Measurements from ENCODE around the gene IMMP2L.

IMMP2L gene

GRCh38 chr7:110889335-110889734 is 673.0 kb downstream of the IMMP2L start:
- no peaks in the 10 kb centered on the region for H3K27me3 Mint-ChIP-seq
- DNase-seq (no peak), ATAC-seq (replicated peaks) (no peak)
- no peak overlapping the region for H3K27ac Mint-ChIP-seq
- no peaks in the 10 kb centered on the region for H3K9me3 Mint-ChIP-seq
- no peak overlapping the region for H3K4me3 Mint-ChIP-seq
- no peaks in the 10 kb centered on the region for H3K4me1 Mint-ChIP-seq
- no peaks in the 10 kb centered on the region for H3K36me3 Mint-ChIP-seq

GRCh38 chr7:110888641-110889040 is 673.7 kb downstream of the IMMP2L start:
- Mint-ChIP-seq H3K4me3 (no peak overlapping the region), H3K27ac (no peak overlapping the region), H3K9me3 (no peaks in the 10 kb centered on the region), H3K36me3 (no peaks in the 10 kb centered on the region), H3K4me1 (no peaks in the 10 kb centered on the region), H3K27me3 (no peaks in the 10 kb centered on the region)
- no peak for DNase-seq
- ATAC-seq (replicated peaks), result no peak

GRCh38 chr7:110885474-110885873 is 676.8 kb downstream of the IMMP2L start:
- Mint-ChIP-seq H3K27ac (no peak overlapping the region), H3K9me3 (no peaks in the 10 kb centered on the region), H3K36me3 (no peaks in the 10 kb centered on the region), H3K27me3 (no peaks in the 10 kb centered on the region), H3K4me1 (no peaks in the 10 kb centered on the region), H3K4me3 (no peak overlapping the region)
- no peak for DNase-seq
- ATAC-seq (replicated peaks), result no peak

- ATAC-seq (replicated peaks), result no peak
- no peaks in the 10 kb centered on the region for H3K4me1 Mint-ChIP-seq
- no peak overlapping the region for H3K4me3 Mint-ChIP-seq
- no peaks in the 10 kb centered on the region for H3K27me3 Mint-ChIP-seq
- no peaks in the 10 kb centered on the region for H3K36me3 Mint-ChIP-seq
- no peaks in the 10 kb centered on the region for H3K9me3 Mint-ChIP-seq
- no peak for DNase-seq
- H3K27ac Mint-ChIP-seq, result no peak overlapping the region
Measured at GRCh38 chr7:110881721-110882120, 680.6 kb downstream of the IMMP2L start.

- Mint-ChIP-seq H3K27me3 (no peaks in the 10 kb centered on the region), H3K36me3 (no peaks in the 10 kb centered on the region), H3K27ac (no peak overlapping the region), H3K9me3 (no peaks in the 10 kb centered on the region), H3K4me3 (no peak overlapping the region), H3K4me1 (no peaks in the 10 kb centered on the region)
- DNase-seq (no peak), ATAC-seq (replicated peaks) (no peak)
Measured at GRCh38 chr7:110880971-110881370, 681.3 kb downstream of the IMMP2L start.

GRCh38 chr7:110877016-110877415 is 685.3 kb downstream of the IMMP2L start:
- DNase-seq (no peak), ATAC-seq (replicated peaks) (no peak)
- Mint-ChIP-seq H3K27ac (no peak overlapping the region), H3K4me3 (no peak overlapping the region), H3K36me3 (no peaks in the 10 kb centered on the region), H3K9me3 (no peaks in the 10 kb centered on the region), H3K27me3 (no peaks in the 10 kb centered on the region), H3K4me1 (no peaks in the 10 kb centered on the region)

- no peaks in the 10 kb centered on the region for H3K4me1 Mint-ChIP-seq
Measured at GRCh38 chr7:110875346-110875745, 686.9 kb downstream of the IMMP2L start.

GRCh38 chr7:110871856-110872255 is 690.4 kb downstream of the IMMP2L start:
- Mint-ChIP-seq H3K9me3 (peaks cover 0 to 3% of the 10 kb centered on the region in 2 donors), H3K36me3 (peaks cover 0 to 4% of the 10 kb centered on the region in 2 donors), H3K4me1 (no peaks in the 10 kb centered on the region), H3K4me3 (no peak overlapping the region), H3K27ac (no peak overlapping the region), H3K27me3 (no peaks in the 10 kb centered on the region)
- DNase-seq, result no peak
- no peak for ATAC-seq (replicated peaks)

More at GRCh38 chr7:110875346-110875745, 686.9 kb downstream of the IMMP2L start:
- H3K27me3 Mint-ChIP-seq, result no peaks in the 10 kb centered on the region
- H3K4me3 Mint-ChIP-seq, result no peak overlapping the region
- ATAC-seq (replicated peaks) (no peak), DNase-seq (no peak)
- H3K27ac Mint-ChIP-seq, result no peak overlapping the region
- no peaks in the 10 kb centered on the region for H3K36me3 Mint-ChIP-seq
- H3K9me3 Mint-ChIP-seq, result no peaks in the 10 kb centered on the region

GRCh38 chr7:110870926-110871325 is 691.4 kb downstream of the IMMP2L start:
- DNase-seq, result no peak
- Mint-ChIP-seq H3K4me1 (no peaks in the 10 kb centered on the region), H3K27me3 (no peaks in the 10 kb centered on the region), H3K4me3 (no peak overlapping the region), H3K36me3 (peaks cover 3 to 4% of the 10 kb centered on the region in 2 donors), H3K9me3 (peaks cover 0 to 3% of the 10 kb centered on the region in 2 donors), H3K27ac (no peak overlapping the region)
- ATAC-seq (replicated peaks), result no peak

GRCh38 chr7:110868458-110868857 is 693.8 kb downstream of the IMMP2L start:
- Mint-ChIP-seq H3K4me1 (no peaks in the 10 kb centered on the region), H3K36me3 (peaks cover 3 to 4% of the 10 kb centered on the region in 2 donors), H3K4me3 (no peak overlapping the region), H3K27me3 (no peaks in the 10 kb centered on the region), H3K27ac (no peak overlapping the region), H3K9me3 (peaks cover 0 to 3% of the 10 kb centered on the region in 2 donors)
- no peak for ATAC-seq (replicated peaks)
- DNase-seq, result no peak

- ATAC-seq (replicated peaks) (no peak), DNase-seq (no peak)
- H3K27ac Mint-ChIP-seq, result no peak overlapping the region
- peaks cover 0 to 3% of the 10 kb centered on the region in 2 donors for H3K9me3 Mint-ChIP-seq
- peaks cover 6 to 7% of the 10 kb centered on the region in 2 donors for H3K36me3 Mint-ChIP-seq
- H3K27me3 Mint-ChIP-seq, result no peaks in the 10 kb centered on the region
- no peaks in the 10 kb centered on the region for H3K4me1 Mint-ChIP-seq
- H3K4me3 Mint-ChIP-seq, result no peak overlapping the region
Measured at GRCh38 chr7:110867771-110868170, 694.5 kb downstream of the IMMP2L start.

GRCh38 chr7:110863258-110863657 is 699.0 kb downstream of the IMMP2L start:
- H3K27ac Mint-ChIP-seq, result no peak overlapping the region
- ATAC-seq (replicated peaks) (no peak), DNase-seq (no peak)
- H3K4me1 Mint-ChIP-seq, result no peaks in the 10 kb centered on the region
- peaks cover 0 to 3% of the 10 kb centered on the region in 2 donors for H3K9me3 Mint-ChIP-seq
- H3K36me3 Mint-ChIP-seq, result peaks cover 6 to 8% of the 10 kb centered on the region in 2 donors
- H3K27me3 Mint-ChIP-seq, result no peaks in the 10 kb centered on the region
- no peak overlapping the region for H3K4me3 Mint-ChIP-seq

- Mint-ChIP-seq H3K27ac (no peak overlapping the region), H3K4me3 (no peak overlapping the region), H3K4me1 (no peaks in the 10 kb centered on the region), H3K27me3 (no peaks in the 10 kb centered on the region), H3K9me3 (no peaks in the 10 kb centered on the region), H3K36me3 (peaks cover 3 to 6% of the 10 kb centered on the region in 2 donors)
- DNase-seq, result no peak
- ATAC-seq (replicated peaks), result no peak
Measured at GRCh38 chr7:110861163-110861562, 701.1 kb downstream of the IMMP2L start.

GRCh38 chr7:110857106-110857505 is 705.2 kb downstream of the IMMP2L start:
- Mint-ChIP-seq H3K4me1 (no peaks in the 10 kb centered on the region), H3K9me3 (no peaks in the 10 kb centered on the region), H3K36me3 (no peaks in the 10 kb centered on the region), H3K4me3 (no peak overlapping the region), H3K27ac (no peak overlapping the region), H3K27me3 (no peaks in the 10 kb centered on the region)
- DNase-seq, result no peak
- ATAC-seq (replicated peaks), result no peak

- DNase-seq (no peak), ATAC-seq (replicated peaks) (no peak)
- no peaks in the 10 kb centered on the region for H3K4me1 Mint-ChIP-seq
- no peaks in the 10 kb centered on the region for H3K36me3 Mint-ChIP-seq
- H3K27me3 Mint-ChIP-seq, result no peaks in the 10 kb centered on the region
- H3K4me3 Mint-ChIP-seq, result no peak overlapping the region
- no peaks in the 10 kb centered on the region for H3K9me3 Mint-ChIP-seq
- H3K27ac Mint-ChIP-seq, result no peak overlapping the region
Measured at GRCh38 chr7:110856704-110857103, 705.6 kb downstream of the IMMP2L start.

GRCh38 chr7:110854651-110855050 is 707.6 kb downstream of the IMMP2L start:
- no peak overlapping the region for H3K4me3 Mint-ChIP-seq
- H3K9me3 Mint-ChIP-seq, result no peaks in the 10 kb centered on the region
- no peak overlapping the region for H3K27ac Mint-ChIP-seq
- no peaks in the 10 kb centered on the region for H3K4me1 Mint-ChIP-seq
- no peaks in the 10 kb centered on the region for H3K36me3 Mint-ChIP-seq
- DNase-seq, result no peak
- H3K27me3 Mint-ChIP-seq, result no peaks in the 10 kb centered on the region
- no peak for ATAC-seq (replicated peaks)

Data from stimulated activated naive B cell treated with anti-CD40 and anti-IgM and Interleukin-4, amounts not matched to agents 10 μg/mL and 1 μg/mL and 100 μg/mL, for 72 hours (primary cell).